K562 (cell line): Measurements from ENCODE around the gene GUCY1A1.

Source experiments
- CBX8 ChIP-seq: fragments of 200-600 bp; sonication (generic); IDR thresholded peaks from 2 replicates; pipeline ENCODE4 v1.6.1; 2012; ENCODE audit warnings: borderline replicate concordance, mixed run types, low read depth, mild to moderate bottlenecking, moderate library complexity, mixed read lengths, low read length, control low read depth, inconsistent platforms; ENCODE audit not compliant: poor library complexity, severe bottlenecking; ENCODE audit errors: extremely low read depth
- CTCF ChIP-seq, 3 experiments: IDR thresholded peaks in 2 of 3; conservative IDR thresholded peaks in 1 of 3; 2 replicates each; pipeline ENCODE4 v1.5.1; 2011 to 2012; ENCODE audit warnings: low read length in 3 of 3, mild to moderate bottlenecking in 3 of 3, control low read depth in 2 of 3, improper control_type of control experiment in 1 of 3, inconsistent platforms in 1 of 3, low read depth in 1 of 3, mixed read lengths in 1 of 3, moderate library complexity in 1 of 3; ENCODE audit not compliant: insufficient read depth in 2 of 3
- EP300 ChIP-seq: IDR thresholded peaks from 2 replicates; pipeline ENCODE4 v1.6.1; 2012; ENCODE audit warnings: low read length, improper control_type of control experiment
- HOXB6 ChIP-seq: fragments of 250-450 bp; sonication (Bioruptor Pico); IDR thresholded peaks from 2 replicates; pipeline ENCODE4 v1.5.1; 2022; ENCODE audit warnings: mild to moderate bottlenecking, borderline replicate concordance
- PHB2 ChIP-seq: fragments of 450-650 bp; IDR thresholded peaks from 2 replicates; pipeline ENCODE4 v1.6.1; 2017; ENCODE audit warnings: low read depth
- POLR2A ChIP-seq: fragments of 450-650 bp; conservative IDR thresholded peaks from 2 replicates; pipeline ENCODE4 v1.6.1; 2016
- SPI1 ChIP-seq: IDR thresholded peaks from 2 replicates; pipeline ENCODE4 v1.6.1; 2011; ENCODE audit warnings: low read depth, low read length, control low read depth, borderline replicate concordance
- ZBTB11 ChIP-seq, 3 experiments: fragments of 200-800 bp in 1 of 3; fragments of 250-450 bp in 1 of 3; fragments of 450-650 bp in 1 of 3; sonication (Bioruptor Pico) in 1 of 3; sonication (Bioruptor generic) in 1 of 3; formaldehyde crosslinking in 1 of 3; IDR thresholded peaks; 2 replicates each; pipeline versions ENCODE4 v1.6.1 to v1.8.0; 2016 to 2022; ENCODE audit warnings: mild to moderate bottlenecking in 2 of 3, missing genetic modification characterization in 2 of 3, missing compliant biosample characterization in 1 of 3, moderate library complexity in 1 of 3
- ZBTB7A ChIP-seq: IDR thresholded peaks from 2 replicates; pipeline ENCODE4 v1.6.1; 2011; ENCODE audit warnings: low read depth, mild to moderate bottlenecking, low read length, moderate library complexity, borderline replicate concordance; ENCODE audit not compliant: control insufficient read depth
- ZNF764 ChIP-seq: fragments of 250-450 bp; sonication (Bioruptor Pico); IDR thresholded peaks from 2 replicates; pipeline ENCODE4 v1.4.0; 2020; ENCODE audit warnings: low read depth, mild to moderate bottlenecking, moderate library complexity

- TF ChIP-seq SPI1 (no peak), CTCF (IDR thresholded peaks at IDR 0.05 in 2 of 3, conservative IDR thresholded peaks at IDR 0.05 in 1 of 3; ENCODE audit: insufficient read depth in 2 of 3, low read depth in 1 of 3, low read length in 3 of 3) (no peak), POLR2A (no peak), EP300 (no peak), HOXB6 (CRISPR knock-in tag) (no peak), ZNF764 (CRISPR knock-in tag) (no peak), CBX8 (no peak), ZBTB7A (no peak), PHB2 (no peak), ZBTB11 (CRISPR knock-in tag; IDR thresholded peaks at IDR 0.05) (no peak)
These were observed 29.6 kb downstream of the GUCY1A1 start for GRCh38 chr4:155696226-155696625.
